NCI-H1092 treated with DMSO at 0.1 percent for 48 hours (cell line): Measurements from ENCODE around the gene UCP3.
A peak's percentile ranks its signal among the peaks of the same experiment; 100 is the strongest.

Experiments
- DNase-seq: peaks from one replicate; lab custom pipeline; 2025; lab: John Stamatoyannopoulos, UW

Gene UCP3, protein sequence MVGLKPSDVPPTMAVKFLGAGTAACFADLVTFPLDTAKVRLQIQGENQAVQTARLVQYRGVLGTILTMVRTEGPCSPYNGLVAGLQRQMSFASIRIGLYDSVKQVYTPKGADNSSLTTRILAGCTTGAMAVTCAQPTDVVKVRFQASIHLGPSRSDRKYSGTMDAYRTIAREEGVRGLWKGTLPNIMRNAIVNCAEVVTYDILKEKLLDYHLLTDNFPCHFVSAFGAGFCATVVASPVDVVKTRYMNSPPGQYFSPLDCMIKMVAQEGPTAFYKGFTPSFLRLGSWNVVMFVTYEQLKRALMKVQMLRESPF

DNA sequence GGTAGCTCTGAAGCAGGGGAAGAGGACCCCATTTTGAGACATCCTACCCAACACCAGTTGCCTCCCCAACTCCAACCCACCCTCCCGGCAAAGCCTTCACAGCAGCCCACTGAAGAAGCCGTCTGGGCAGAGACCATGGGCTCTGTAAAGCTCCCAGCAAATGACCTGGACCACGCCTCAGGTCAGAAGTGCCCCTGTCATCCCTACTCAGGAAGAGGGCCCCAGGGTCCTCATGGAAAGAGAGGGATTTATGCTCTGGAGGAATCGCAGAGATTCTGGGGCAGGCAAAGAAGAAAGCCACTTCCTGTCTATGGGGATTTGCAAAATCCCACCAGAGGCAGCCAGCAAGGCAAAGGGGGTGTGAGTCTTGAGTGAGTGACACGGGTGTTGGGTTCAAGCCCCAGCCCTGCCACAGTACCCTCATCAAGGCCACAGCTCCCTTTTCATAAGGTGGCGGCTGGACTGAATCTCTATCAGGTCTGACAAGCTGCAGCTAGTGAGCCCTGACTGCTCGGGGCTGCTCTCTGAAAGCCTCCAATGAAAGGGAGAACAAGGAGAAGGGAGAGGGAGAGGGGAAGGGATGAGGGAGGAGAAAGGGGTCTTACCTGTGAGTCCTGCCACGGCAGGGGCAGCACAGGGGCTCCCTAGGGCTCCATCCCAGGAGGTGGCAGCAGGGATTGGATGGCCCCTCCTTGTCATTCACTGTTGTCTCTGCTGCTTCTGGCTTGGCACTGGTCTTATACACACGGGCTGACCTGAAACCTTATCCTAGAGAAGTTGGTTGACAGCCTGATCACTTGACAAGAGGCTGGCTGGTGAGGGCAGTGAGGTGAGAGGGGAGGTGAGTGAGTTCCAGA is at the start of gene UCP3:
Gene UCP3, minus strand, starts transcription at position 713 of the 857 bp plus-strand sequence. CDS start 2,043 bp downstream, outside the sequence.
- peak; percentile 22 for DNase-seq

DNA sequence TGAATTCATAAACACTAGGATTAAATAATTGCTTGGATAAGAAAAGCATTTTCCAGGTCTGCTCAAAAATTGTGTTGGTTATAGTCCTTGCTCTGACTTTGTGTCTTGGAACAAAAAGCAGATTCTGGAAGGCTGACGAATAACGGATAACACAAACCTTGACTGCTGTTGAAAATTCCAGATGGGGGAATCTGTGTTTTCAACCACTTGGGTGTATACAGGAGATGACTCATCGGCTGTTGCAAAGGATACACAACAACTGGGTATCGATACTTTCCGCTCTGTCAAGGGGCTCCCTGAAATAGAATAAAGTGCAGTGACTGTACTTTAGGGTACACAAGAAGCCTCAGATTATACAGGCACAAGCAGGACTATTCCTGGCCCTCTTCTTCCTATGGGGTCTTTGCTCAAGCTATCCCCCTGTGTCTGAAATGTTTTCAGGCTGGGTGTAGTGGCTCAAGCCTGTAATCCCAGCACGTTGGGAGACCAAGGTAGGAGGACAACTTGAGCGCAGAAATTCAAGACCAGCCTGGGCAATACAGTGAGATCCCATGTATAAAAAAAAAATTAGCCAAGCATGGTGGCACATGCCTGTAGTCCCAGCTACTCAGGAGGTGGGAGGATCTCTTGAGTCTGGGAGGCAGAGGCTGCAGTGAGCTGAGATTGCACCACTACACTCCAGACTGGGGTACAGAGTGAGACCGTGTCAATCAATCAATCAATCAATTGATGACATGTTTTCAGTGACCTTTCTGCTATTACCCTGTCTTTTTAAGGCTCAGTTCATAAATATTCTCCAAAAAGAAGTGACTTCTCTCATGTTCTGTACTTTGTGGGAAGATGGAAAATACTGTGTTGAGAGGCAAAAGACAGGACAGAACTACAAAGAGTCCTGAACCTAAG is 48.6 kb upstream of the UCP3 start:
- DNase-seq, result no peak

DNA sequence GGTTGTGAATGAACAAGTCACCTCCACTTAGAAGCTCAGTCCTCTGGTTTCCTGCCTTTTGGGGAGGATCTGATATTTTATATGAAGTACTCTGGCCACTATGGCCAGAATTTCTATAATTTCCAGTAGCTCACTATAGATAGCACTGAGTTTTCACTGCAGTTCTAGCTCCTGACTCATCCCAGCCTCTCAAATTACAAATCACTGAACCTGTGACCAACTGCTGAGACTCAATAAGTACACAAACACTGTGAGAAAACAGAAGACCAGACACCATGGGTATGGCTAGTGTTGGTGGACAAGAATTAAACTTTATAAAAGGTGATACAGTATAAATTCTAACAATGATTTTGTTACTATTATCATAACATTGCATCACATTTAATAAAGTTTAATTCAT is 47.1 kb upstream of the UCP3 start:
- no peak for DNase-seq

DNA sequence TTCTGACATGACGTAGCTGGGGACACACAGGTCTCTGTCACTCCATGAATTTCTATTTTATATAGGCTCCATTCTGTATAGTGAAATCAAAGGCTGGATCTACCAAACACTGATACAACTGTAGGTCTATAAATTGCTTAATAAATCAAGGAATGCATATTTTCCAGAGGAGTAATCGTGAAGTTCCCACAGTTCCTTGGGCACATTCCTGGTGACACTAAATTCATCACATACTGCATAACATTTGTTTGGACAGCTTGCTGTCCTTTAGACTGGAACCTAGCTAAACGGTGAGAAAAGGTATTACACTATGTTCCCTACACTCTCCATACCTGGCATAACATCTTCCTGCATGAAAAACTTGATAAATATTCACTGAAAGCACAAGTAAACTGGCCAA is 41.6 kb upstream of the UCP3 start:
- DNase-seq, result no peak

DNA sequence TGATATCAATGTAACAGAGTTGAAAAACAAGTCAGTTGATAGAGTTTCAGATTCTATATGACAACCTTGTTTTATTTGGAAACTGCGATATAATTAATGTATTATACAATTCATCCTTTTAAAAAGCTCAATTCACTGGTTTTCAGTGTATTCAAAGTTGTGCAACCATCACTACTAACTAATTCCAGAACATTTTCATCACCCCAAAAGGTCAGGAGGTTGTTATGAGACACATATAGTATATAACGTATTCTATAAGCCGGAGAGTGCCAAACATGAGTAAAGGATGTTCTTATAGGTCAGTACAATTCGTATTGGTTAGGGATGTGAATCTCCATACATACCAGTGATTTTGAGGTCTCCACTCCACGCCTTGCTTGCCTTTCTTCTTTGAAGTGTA is 40.1 kb upstream of the UCP3 start:
- no peak for DNase-seq

DNA sequence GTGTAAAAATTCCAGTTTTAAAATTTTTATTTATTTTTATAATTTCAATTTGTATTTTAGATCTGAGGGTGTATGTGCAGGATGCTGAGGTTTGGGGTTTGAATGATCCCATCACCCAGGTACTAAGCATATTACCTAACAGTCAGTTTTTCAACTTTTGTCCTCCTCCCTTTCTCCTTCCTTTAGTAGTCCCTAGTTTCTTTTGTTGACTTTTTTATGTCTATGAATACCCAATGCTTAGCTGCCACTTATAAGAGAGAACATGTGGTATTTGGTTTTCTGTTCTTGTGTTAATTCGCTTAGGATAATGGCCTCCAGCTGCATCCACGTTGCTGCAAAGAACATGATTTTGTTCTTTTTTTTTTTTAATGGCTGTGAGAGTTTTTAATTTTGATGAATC is 35.7 kb upstream of the UCP3 start:
- DNase-seq, result no peak

DNA sequence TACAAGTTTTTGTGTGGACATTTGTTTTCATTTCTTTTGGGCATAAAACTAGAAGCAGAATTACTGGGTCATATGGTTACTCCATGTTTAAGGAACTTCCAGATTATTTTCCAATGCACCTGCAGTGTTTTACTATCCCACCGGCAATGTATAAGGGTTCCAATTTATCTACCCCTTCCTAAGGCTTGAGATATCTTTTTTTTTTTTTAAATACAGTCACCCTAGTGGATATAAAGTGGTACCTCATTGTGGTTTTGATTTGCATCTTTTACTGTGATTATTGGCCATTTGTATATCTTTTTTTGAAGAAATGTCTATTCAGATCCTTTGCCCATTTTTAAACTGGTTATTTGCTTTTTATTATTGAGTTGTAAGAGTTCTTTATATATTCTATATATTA is 34.6 kb upstream of the UCP3 start:
- no peak for DNase-seq

DNA sequence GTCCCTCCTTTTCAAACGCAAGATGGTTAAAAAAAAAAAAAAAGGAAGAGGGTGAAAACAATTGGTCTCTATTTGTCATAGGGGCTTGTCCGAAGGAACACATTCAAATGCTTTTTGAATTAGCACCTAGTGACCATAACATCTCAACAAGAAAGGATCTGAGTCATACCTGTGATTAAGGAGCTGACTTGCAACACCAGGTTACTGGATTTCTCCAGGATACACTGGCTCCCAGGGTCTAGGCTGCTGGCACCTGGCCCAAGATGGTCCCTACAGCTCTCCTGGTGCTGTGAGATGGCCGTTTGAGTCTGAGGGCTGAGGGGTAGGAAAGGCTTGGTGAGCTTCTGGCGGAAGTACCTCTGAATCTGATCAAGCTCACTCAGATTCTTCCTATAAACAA is 28.4 kb upstream of the UCP3 start:
- DNase-seq, result no peak

DNA sequence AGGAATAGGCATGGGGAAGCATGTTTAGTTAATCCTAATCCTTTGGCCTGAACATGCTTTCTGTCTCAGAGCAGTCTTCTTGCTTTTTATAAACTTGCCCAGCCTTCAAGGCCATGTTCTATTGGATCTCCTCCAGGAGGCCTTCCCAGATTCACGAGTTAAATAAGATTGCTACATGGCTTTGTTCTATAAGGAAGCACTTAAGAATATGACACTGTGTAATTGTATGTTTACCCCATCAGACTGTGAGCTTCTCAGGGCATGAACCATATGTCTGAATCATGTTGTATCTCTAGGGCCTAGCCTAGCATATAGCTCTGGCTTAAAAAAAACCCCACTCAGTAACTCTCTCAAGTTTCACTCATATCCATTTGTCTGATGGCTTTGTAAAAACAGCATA is 26.4 kb upstream of the UCP3 start:
- no peak for DNase-seq

DNA sequence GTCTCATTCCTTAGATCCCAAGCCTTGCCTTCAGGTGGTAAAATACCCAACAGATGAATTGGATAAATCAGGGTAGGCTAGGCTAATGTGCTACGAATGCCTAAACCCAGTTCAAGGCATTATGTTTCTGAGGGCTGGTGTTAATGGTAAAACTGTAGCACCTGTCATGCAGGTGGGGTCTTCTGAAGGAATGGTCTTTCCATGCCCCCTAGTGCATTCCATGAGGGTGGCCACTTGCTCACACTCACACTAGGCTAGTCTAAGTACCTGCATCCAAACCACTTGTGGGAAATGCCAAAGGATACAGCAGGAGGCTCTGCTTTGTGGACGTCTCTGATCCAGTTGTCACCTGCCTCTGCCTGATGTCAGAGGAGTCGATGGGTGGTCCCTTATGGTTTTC is 24.2 kb upstream of the UCP3 start:
- no peak for DNase-seq

DNA sequence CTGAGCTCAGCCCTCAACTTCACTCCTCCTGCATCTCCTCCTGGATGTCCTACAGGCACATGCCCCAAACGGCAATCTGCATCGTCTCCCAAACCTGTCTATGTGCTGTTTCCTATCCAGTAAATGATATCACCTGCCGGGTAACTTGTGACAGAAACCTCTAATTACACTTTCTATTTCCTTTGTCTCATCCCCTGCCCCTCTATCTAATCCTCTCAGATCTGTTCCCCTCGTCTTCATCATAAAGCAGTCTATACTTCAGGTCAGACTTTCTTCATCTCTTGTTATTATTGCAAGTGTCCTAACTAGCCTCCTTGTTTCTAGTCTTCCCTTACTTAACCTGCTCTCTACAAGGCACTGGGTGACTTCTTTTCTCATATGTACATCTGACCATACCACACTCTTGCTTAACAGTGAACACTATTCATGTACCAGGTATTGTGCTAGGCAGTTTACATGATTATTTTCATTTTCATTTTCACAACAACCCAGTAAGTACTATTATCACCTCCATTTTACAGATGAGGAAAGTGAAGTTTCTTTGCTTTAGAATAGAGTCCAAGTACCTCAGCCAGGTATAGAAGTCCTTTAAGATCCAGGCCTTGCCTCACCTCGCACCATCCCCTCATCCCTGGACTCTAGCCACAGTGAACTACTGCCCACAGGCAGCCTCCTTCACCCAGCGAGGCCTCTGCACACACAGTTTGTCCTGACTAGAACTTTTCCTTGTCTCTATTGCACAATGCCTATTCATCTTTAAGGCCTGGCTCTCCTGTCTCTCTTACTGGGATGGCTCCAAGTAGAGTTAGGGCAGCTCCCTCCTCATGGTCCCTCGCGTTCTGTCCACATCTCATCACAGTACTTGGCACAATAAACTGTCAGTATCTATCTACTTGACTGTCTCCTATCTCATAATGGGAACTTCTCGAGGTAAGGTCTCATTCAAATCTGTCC is 22.1 kb upstream of the UCP3 start:
- no peak for DNase-seq

DNA sequence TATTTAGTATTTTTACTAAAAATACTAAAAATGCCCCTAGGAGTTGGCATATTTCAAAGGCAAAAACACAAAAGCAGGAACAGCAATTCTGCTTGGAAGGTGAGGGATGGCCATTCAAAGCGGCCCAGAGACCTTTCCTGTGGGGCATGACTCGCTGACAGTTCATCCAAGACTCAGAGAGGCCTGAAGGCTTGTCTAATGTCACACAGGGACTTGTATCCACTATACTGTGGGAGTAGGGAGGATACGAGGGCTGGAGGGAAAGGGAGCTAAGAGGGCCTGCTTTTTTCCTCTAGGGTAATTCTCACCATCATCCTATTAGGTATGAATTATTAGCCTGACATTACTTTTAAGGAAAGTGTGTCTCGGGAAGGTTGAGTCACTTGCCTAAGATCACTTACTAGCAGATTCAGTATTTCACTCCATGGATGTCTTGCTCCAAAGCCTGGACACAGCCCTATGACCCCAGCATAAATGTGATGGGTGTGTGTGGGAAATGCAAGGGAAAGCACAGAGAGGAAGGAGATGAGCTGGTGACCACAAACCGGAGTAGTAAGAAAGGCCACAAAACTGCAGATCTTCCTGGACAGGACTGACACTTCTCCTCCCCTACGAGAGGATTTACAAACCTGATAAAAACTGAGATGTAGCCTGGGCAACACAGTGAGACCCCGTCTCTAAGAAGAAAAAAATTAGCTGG is 16.7 kb upstream of the UCP3 start:
- DNase-seq, result no peak

DNA sequence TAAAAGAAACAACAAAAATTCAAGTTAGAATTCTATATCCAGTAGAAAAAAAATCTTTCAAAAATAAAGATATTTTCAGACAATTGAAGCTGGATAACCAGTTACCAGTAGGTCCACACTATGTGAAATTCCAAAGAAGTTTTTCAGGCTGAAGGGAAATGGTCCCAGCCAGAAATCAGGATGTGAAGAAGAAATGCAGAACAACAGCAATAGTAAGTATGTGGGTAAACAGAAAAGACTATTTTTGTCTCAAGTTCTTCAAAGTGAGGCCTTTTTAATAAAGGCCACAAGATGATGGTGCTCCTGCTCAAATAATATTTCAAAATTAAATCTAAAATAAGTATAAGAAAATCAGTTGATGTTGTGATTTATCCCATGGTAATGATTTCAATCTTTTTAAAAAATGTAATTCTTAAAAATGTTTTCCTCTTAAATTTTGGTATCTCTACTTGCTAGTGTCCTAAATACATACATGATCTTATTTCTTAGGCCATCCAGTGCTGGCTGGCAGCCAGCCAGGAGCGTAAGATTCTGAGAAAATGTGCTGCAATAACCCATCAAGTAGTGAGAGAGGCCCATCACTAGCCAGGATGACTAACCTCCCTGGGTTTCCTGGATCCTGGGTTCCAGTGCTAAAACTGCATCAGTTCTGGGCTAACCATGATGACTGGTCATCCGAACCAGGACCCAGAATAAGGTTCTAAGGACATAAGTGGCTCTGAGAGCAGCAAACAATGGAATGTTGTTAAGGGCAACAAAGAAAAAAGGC is 15.6 kb upstream of the UCP3 start:
- no peak for DNase-seq

DNA sequence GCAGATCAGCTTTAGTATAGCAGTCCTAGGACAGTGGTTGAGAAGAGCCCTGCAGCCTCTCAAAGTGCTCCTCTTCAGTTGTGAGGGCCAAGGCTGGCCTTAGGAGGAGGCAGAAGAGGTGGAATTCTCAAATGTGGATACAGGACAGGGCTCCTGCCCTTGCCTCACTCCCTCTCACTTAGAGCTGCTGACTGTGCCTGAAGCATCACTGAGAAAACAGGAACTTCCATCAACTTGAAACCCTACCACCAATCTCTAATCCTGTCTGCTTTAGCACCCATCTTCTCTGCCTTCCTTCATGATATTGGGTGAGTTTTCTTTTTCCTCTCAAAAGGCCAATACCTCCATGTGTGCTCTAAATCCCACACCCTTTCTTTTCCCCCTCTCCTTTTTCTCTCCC is 14.4 kb upstream of the UCP3 start:
- no peak for DNase-seq

DNA sequence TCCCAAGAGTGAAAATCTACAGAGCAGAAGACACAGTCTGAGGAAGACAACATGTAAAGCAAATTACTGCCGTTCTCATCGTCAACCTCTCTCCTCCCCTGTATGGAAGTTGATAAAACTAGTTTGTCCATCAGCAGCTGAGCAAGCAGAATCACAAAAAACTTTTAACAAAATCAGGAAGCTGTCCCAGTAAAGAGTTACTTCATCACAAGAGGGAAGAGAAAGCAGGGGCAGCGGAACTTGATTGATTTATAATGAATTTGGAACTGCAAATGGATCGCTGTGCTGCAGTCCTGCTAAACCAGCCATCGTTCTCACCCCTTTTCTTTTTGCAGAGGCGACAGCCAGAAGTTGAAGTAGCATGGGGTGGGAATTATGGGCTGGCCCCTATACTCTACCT is 13.7 kb upstream of the UCP3 start:
- DNase-seq, result no peak

DNA sequence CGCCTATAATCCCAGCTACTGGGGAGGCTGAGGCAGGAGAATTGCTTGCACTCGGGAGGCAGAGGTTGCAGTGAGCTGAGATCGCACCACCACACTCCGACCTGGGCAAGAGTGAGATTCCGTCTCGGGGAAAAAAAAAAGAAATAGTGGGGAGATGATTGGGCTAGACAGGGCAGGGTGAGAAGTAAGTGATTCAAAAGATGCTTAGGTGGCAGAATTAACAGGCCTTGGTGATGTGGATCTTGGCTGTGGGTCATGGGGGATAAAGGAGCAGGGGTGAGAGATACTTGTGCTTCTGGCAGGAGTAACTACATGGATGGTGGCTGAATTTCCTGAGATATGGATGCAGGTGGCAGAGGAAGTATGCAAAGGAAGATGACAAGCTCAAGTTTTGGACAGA is 13.1 kb upstream of the UCP3 start:
- DNase-seq, result no peak

DNA sequence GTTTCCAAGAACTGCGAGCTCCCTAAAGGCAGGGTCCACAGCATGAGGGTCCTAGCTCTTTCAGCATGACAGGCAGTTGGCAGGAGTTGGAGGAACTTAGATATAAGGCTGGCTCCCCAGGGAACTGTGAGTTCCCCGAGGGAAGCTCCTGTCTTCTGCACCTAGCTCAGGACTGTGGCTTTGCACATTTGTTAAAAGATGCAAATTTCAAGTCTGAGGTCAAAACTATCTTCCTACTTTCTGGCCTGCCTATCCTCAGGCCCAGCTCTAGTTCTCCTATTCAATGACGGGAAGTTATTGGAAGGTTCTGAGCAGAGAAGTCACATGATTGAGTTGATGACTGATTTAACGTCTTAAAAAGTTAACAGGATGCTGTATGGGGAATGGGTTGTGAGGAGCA is 11.7 kb upstream of the UCP3 start:
- DNase-seq, result no peak

DNA sequence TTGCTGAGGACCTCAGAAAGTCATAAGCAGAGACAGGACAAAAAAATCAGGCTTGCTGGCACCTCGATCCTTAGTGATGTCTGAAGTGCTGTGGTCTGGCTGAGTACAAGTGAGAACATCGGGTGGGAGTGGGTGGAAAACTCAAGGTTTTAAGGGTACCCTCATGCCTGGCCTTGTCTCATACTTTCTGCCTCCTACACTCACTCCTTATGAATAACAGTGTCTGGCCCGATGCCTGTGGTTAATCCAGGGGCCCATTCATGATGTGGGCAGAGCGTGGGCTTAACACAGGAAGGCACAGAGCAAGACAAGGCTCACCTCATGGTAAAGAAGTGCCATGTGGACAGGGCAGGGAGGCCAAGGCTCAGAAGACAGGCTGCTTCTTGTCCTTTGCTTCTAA is 11.0 kb upstream of the UCP3 start:
- no peak for DNase-seq

DNA sequence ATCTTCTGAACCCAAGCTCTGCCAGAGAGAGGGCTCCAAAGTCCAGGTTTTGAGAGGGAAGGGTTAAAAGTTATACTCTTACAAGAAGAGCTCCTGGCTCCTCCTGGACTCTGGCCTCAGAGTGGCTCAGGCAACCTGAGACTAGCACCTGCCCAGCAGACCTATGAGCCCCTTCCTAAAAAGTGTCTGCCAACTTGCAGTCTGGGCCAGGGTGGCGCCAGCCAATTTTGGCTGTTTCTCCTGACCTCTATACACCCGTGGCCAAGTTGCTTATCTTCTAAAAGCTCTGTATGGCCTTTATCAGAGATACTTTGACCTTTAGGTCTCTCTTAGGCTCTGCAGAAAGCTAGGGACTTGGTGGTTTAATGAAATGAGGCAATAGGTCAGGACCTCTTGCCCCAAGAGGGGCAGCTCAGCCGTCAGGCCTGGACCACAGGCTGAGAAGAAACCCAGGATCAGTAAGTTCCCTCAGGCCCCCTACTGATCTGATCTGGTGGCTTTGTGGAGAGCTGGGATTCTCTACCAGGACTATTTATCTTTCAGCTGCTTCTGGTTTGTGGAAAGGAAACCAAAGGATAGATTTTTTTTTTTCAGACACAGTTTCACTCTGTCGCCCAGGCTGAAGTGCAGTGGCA is 10.3 kb upstream of the UCP3 start:
- no peak for DNase-seq
